ENCODE results near the gene KRTAP20-1. TPM values are rescaled to one million over a fixed set of nuclear protein-coding genes. Genes with fewer than 3 reads are reported as not detected.

Gene KRTAP20-1
- total RNA-seq, 2 experiments from 2014 or later: not detected

- Mint-ChIP-seq H3K4me1 (ENCODE audit: low read depth) (no peaks in the 10 kb centered on the region), H3K27ac (no peak within 1 kb of the TSS), H3K4me3 (no peak within 1 kb of the TSS), H3K9me3 (no peaks in the 10 kb centered on the region), H3K36me3 (ENCODE audit: low read depth) (no peaks in the 10 kb centered on the region), H3K27me3 (no peaks in the 10 kb centered on the region)
- CTCF ChIA-PET: no interaction called here
- TF ChIP-seq CTCF (IDR thresholded peaks at IDR 0.05): no peak
- no peak for ATAC-seq
- no peak for DNase-seq
- intact Hi-C loops (cut with micrococcal nuclease): no loop called here
- POLR2A ChIA-PET: interaction anchor here (0.7 kb wide), 1 partner anchor 22 kb away, joined by 3 read pairs; no protein-coding TSS in a partner anchor
These were observed 18.7 kb downstream of the KRTAP20-1 start, which contains the start of gene KRTAP20-2 for GRCh38 chr21:30634906-30635305. TSS of gene KRTAP20-2 (plus strand) at chr21:30635206. CDS start at chr21:30635264, 58 bp downstream.

- CTCF ChIA-PET: no interaction called here
- Mint-ChIP-seq H3K9me3 (no peaks in the 10 kb centered on the region), H3K4me1 (ENCODE audit: low read depth) (no peaks in the 10 kb centered on the region), H3K36me3 (ENCODE audit: low read depth) (no peaks in the 10 kb centered on the region), H3K27ac (no peak overlapping the region), H3K27me3 (no peaks in the 10 kb centered on the region), H3K4me3 (no peak overlapping the region)
- ATAC-seq (no peak), DNase-seq (no peak)
- intact Hi-C loops (cut with micrococcal nuclease): no loop called here
- POLR2A ChIA-PET: no interaction called here
- no peak for TF ChIP-seq CTCF (IDR thresholded peaks at IDR 0.05)
These were observed 22.5 kb downstream of the KRTAP20-1 start for GRCh38 chr21:30638686-30639085.

GRCh38 chr21:30642564-30642963, 26.3 kb downstream of the KRTAP20-1 start, which contains the start of gene KRTAP20-3:
TSS of gene KRTAP20-3 (plus strand) at chr21:30642864.
- DNase-seq (no peak), ATAC-seq (no peak)
- no peaks in the 10 kb centered on the region for H3K36me3 Mint-ChIP-seq (ENCODE audit: low read depth)
- CTCF ChIA-PET: no interaction called here
- intact Hi-C loops (cut with micrococcal nuclease): no loop called here
- H3K27me3 Mint-ChIP-seq: no peaks in the 10 kb centered on the region
- no peaks in the 10 kb centered on the region for H3K9me3 Mint-ChIP-seq
- no peak within 1 kb of the TSS for H3K4me3 Mint-ChIP-seq
- H3K4me1 Mint-ChIP-seq (ENCODE audit: low read depth): no peaks in the 10 kb centered on the region
- TF ChIP-seq CTCF (IDR thresholded peaks at IDR 0.05): no peak
- no peak within 1 kb of the TSS for H3K27ac Mint-ChIP-seq
- POLR2A ChIA-PET: no interaction called here

- POLR2A ChIA-PET: no interaction called here
- no peak for TF ChIP-seq CTCF (IDR thresholded peaks at IDR 0.05)
- H3K27me3 Mint-ChIP-seq: peaks cover 3% of the 10 kb centered on the region
- DNase-seq: no peak
- CTCF ChIA-PET: no interaction called here
- no peak overlapping the region for H3K4me3 Mint-ChIP-seq
- no peaks in the 10 kb centered on the region for H3K4me1 Mint-ChIP-seq (ENCODE audit: low read depth)
- H3K9me3 Mint-ChIP-seq: no peaks in the 10 kb centered on the region
- ATAC-seq: no peak
- H3K36me3 Mint-ChIP-seq (ENCODE audit: low read depth): no peaks in the 10 kb centered on the region
- no peak overlapping the region for H3K27ac Mint-ChIP-seq
- intact Hi-C loops (cut with micrococcal nuclease): no loop called here
These were observed 30.7 kb downstream of the KRTAP20-1 start for GRCh38 chr21:30646904-30647414.

- intact Hi-C loops (cut with micrococcal nuclease): no loop called here
- Mint-ChIP-seq H3K4me1 (ENCODE audit: low read depth) (no peaks in the 10 kb centered on the region), H3K9me3 (no peaks in the 10 kb centered on the region), H3K4me3 (no peak overlapping the region), H3K27ac (no peak overlapping the region), H3K36me3 (ENCODE audit: low read depth) (no peaks in the 10 kb centered on the region), H3K27me3 (peaks cover 3% of the 10 kb centered on the region)
- ChIA-PET CTCF (no interaction called here), POLR2A (no interaction called here)
- TF ChIP-seq CTCF (IDR thresholded peaks at IDR 0.05): no peak
- ATAC-seq (no peak), DNase-seq (no peak)
These were observed 36.7 kb downstream of the KRTAP20-1 start for GRCh38 chr21:30652891-30653290.

Other genes with a start within 250 kb of the KRTAP20-1 start
- gene KRTAP13-2, start 244.2 kb upstream of the KRTAP20-1 start, total RNA-seq: not detected
- gene KRTAP13-1, start 220.4 kb upstream of the KRTAP20-1 start, total RNA-seq: not detected
- gene KRTAP13-3, start 190.5 kb upstream of the KRTAP20-1 start, total RNA-seq: not detected
- gene KRTAP13-4, start 186.2 kb upstream of the KRTAP20-1 start, total RNA-seq: not detected
- gene KRTAP15-1, start 176.2 kb upstream of the KRTAP20-1 start, total RNA-seq: not detected
- not detected for gene KRTAP19-1, start 136.1 kb upstream of the KRTAP20-1 start, total RNA-seq
- gene KRTAP19-2, start 129.0 kb upstream of the KRTAP20-1 start, total RNA-seq: not detected
- not detected for gene KRTAP19-3, start 124.4 kb upstream of the KRTAP20-1 start, total RNA-seq
- not detected for gene KRTAP19-4, start 119.3 kb upstream of the KRTAP20-1 start, total RNA-seq
- gene KRTAP19-5, start 114.3 kb upstream of the KRTAP20-1 start, total RNA-seq: not detected
- gene KRTAP19-6, start 74.6 kb upstream of the KRTAP20-1 start, total RNA-seq: not detected
- gene KRTAP19-7, start 55.1 kb upstream of the KRTAP20-1 start, total RNA-seq: not detected
- gene KRTAP22-2, start 26.0 kb upstream of the KRTAP20-1 start, total RNA-seq: not detected
- not detected for gene KRTAP6-3, start 24.0 kb upstream of the KRTAP20-1 start, total RNA-seq
- not detected for gene KRTAP6-2, start 17.5 kb upstream of the KRTAP20-1 start, total RNA-seq
- gene KRTAP22-1, start 15.3 kb upstream of the KRTAP20-1 start, total RNA-seq: not detected
- not detected for gene KRTAP6-1, start 2.5 kb upstream of the KRTAP20-1 start, total RNA-seq
- not detected for gene KRTAP20-4, start 4.2 kb downstream of the KRTAP20-1 start, total RNA-seq
- gene KRTAP20-2, start 18.8 kb downstream of the KRTAP20-1 start, total RNA-seq: not detected
- gene KRTAP20-3, start 26.4 kb downstream of the KRTAP20-1 start, total RNA-seq: not detected
- not detected for gene KRTAP21-3, start 102.4 kb downstream of the KRTAP20-1 start, total RNA-seq
- gene KRTAP21-2, start 130.8 kb downstream of the KRTAP20-1 start, total RNA-seq: not detected
- gene KRTAP21-1, start 139.0 kb downstream of the KRTAP20-1 start, total RNA-seq: not detected
- gene KRTAP8-1, start 196.8 kb downstream of the KRTAP20-1 start, total RNA-seq: not detected
- not detected for gene KRTAP7-1, start 213.3 kb downstream of the KRTAP20-1 start, total RNA-seq